PC-9 (cell line): ENCODE results near the gene STOX1.

Experiments
- EZH2 ChIP-seq: fragments of 200-600 bp; sonication (generic); IDR thresholded peaks from 2 replicates; pipeline ENCODE4 v1.8.0; 2017; ENCODE audit warnings: antibody characterized with exemption, low read depth
- TF ChIP-seq, protein P1 (sequence below): fragments of 200-600 bp; sonication (generic); conservative IDR thresholded peaks from 2 replicates; pipeline ENCODE4 v1.6.1; 2017; ENCODE audit warnings: mixed run types, antibody characterized with exemption, mild to moderate bottlenecking, moderate library complexity

- TF ChIP-seq, protein P1, sequence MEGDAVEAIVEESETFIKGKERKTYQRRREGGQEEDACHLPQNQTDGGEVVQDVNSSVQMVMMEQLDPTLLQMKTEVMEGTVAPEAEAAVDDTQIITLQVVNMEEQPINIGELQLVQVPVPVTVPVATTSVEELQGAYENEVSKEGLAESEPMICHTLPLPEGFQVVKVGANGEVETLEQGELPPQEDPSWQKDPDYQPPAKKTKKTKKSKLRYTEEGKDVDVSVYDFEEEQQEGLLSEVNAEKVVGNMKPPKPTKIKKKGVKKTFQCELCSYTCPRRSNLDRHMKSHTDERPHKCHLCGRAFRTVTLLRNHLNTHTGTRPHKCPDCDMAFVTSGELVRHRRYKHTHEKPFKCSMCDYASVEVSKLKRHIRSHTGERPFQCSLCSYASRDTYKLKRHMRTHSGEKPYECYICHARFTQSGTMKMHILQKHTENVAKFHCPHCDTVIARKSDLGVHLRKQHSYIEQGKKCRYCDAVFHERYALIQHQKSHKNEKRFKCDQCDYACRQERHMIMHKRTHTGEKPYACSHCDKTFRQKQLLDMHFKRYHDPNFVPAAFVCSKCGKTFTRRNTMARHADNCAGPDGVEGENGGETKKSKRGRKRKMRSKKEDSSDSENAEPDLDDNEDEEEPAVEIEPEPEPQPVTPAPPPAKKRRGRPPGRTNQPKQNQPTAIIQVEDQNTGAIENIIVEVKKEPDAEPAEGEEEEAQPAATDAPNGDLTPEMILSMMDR = no peak
- no peak for TF ChIP-seq EZH2
These were observed 31.3 kb upstream of the STOX1 start for GRCh38 chr10:68795886-68796532.
